Lower leg skin (tissue), 3 donors: ENCODE measurements around the gene SPAAR.

Source experiments
- CTCF ChIP-seq, 3 donors: fragments of 450-650 bp; IDR thresholded peaks; one replicate each; pipeline ENCODE4 v1.5.1; 2016; ENCODE audit warnings: antibody characterized with exemption in 3 of 3, mild to moderate bottlenecking in 3 of 3, moderate library complexity in 2 of 3
- POLR2A ChIP-seq, 2 donors: fragments of 450-650 bp; IDR thresholded peaks; one replicate each; pipeline ENCODE4 v1.6.1; 2016 to 2017; ENCODE audit warnings: antibody characterized with exemption in 2 of 2, mild to moderate bottlenecking in 1 of 2, moderate library complexity in 1 of 2

GRCh38 chr9:35859990-35860339, 49.3 kb upstream of the SPAAR start:
- TF ChIP-seq CTCF (IDR thresholded peaks at IDR 0.05), result no peak
- no peak for TF ChIP-seq POLR2A (IDR thresholded peaks at IDR 0.05)
